Ovary (tissue), 9 donors: ENCODE data around the gene SLCO2B1. TPM values are rescaled to one million over a fixed set of nuclear protein-coding genes. Genes with fewer than 3 reads are reported as not detected.

Source experiments
- DNase-seq, 5 donors: peaks; one replicate each; pipeline ENCODE4 v3.0.0-alpha.2; 2019 to 2020
- H3K27ac ChIP-seq, 2 donors: fragments of 200-600 bp; one replicate each; pipeline versions ENCODE4 v1.5.1 to v1.8.0; 2019 to 2022
- H3K27me3 ChIP-seq: fragments of 200-600 bp; one replicate; pipeline ENCODE4 v1.8.0; 2022
- H3K36me3 ChIP-seq: fragments of 200-600 bp; sonication (generic); one replicate; pipeline ENCODE4 v1.5.1; 2019
- H3K4me1 ChIP-seq: one replicate; pipeline ENCODE4 v1.8.1; 2013; ENCODE audit warnings: mild to moderate bottlenecking, moderate library complexity; ENCODE audit not compliant: insufficient read depth
- H3K4me3 ChIP-seq: fragments of 200-600 bp; sonication (generic); one replicate; pipeline ENCODE4 v1.5.1; 2017
- H3K9me3 ChIP-seq, 2 donors: fragments of 200-600 bp in 1 of 2; sonication (generic) in 1 of 2; one replicate each; pipeline versions ENCODE4 v1.5.1 to v1.8.1; 2013 to 2019; ENCODE audit warnings: mild to moderate bottlenecking in 1 of 2, moderate library complexity in 1 of 2
- CTCF ChIP-seq, 3 donors: fragments of 450-650 bp in 2 of 3; fragments of 200-600 bp in 1 of 3; IDR thresholded peaks; one replicate each; pipeline versions ENCODE4 v1.5.1 to v1.8.0; 2016 to 2022; ENCODE audit warnings: antibody characterized with exemption in 3 of 3, mild to moderate bottlenecking in 1 of 3
- EP300 ChIP-seq: sonication (generic); formaldehyde crosslinking; IDR thresholded peaks from one replicate; pipeline ENCODE4 v1.6.1; 2017; ENCODE audit warnings: antibody characterized with exemption
- POLR2A ChIP-seq: fragments of 450-650 bp; IDR thresholded peaks from one replicate; pipeline ENCODE4 v1.6.1; 2017; ENCODE audit warnings: antibody characterized with exemption, mild to moderate bottlenecking, moderate library complexity
- WGBS, 3 donors: extraction: QIAGEN DNeasy Blood & Tissue Kit in 1 of 3; methylation state at CpG; one replicate each; pipeline versions ENCODE4 v1.1.5 to v1.1.7; 2013 to 2017; 5-methylcytosine and 5-hydroxymethylcytosine counted together
- intact Hi-C, 4 donors: fragments of 100-400 bp; cut with DNase I; formaldehyde crosslinking; loops; one replicate each; pipeline versions ENCODE4 v1.11.0 to v1.15.1; 2022 to 2023
- polyA plus RNA-seq, 2 donors: library from polyadenylated mRNA; stranded (reverse); fragments of 200-250 nt in 1 of 2; fragments of 350-450 nt in 1 of 2; fragmentation: Illumina TruSeq in 1 of 2; extraction: RNeasy Lipid Tissue Mini Kit (QIAGEN cat#74804) in 1 of 2; gene quantifications; one replicate each; pipeline ENCODE4 v1.2.3, GENCODE V29; 2013 to 2014
- total RNA-seq, 7 donors: library from RNA; depleted of rRNA in 2 of 7; stranded (reverse); fragments of >200 nt in 2 of 7; fragmentation: NEBNext Ultra II Directional in 3 of 7; extraction: Animal tissue kit (Norgen Biotek cat#: 25700) in 3 of 7; gene quantifications; one replicate each; pipeline versions ENCODE4 v1.1.0 to v1.2.4, GENCODE V29; 2016 to 2023
- donor health status: DM: no; HTN: no; CAD: no; lungs with moderate emphysema.
- donor health status: DM: no; HTN: no; CAD: no.
- donor health status: Bipolar disorder and iron deficiency.
- donor health status: DM: yes; HTN: yes; CAD: no.
- donor health status: DM: no; HTN: no; CAD: no.
- donor health status: DM: yes; HTN: yes; CAD: no.

The SLCO2B1 gene
- total and polyA plus RNA-seq, 9 donors = 12.6 to 79.4 (median 21.8) TPM

GRCh38 chr11:75200051-75200450 is 49.1 kb downstream of the SLCO2B1 start:
- Histone ChIP-seq H3K36me3 (no peaks in the 10 kb centered on the region), H3K4me1 (no peaks in the 10 kb centered on the region), H3K27ac (no peak overlapping the region), H3K4me3 (no peak overlapping the region), H3K27me3 (no peaks in the 10 kb centered on the region), H3K9me3 (no peaks in the 10 kb centered on the region)
- TF ChIP-seq EP300 = no peak
- no peak for TF ChIP-seq POLR2A
- TF ChIP-seq CTCF (IDR thresholded peaks at IDR 0.05) = no peak
- DNase-seq = peak in 2 of 5 donors; percentile 19 to 70
- intact Hi-C loops = loop anchor here in 2 of 4 donors (5.0 kb wide), 2 partner anchors 48 to 58 kb away; partner anchors contain the start of gene SLCO2B1 (in 1 of the 2)
- 9 to 19% (median 9%) methylated on average over 10 of the region's 10 CpGs for WGBS, 3 donors

GRCh38 chr11:75200531-75200930 is 49.6 kb downstream of the SLCO2B1 start:
- H3K9me3 ChIP-seq = no peaks in the 10 kb centered on the region
- no peaks in the 10 kb centered on the region for H3K27me3 ChIP-seq
- no peaks in the 10 kb centered on the region for H3K36me3 ChIP-seq
- H3K4me1 ChIP-seq = no peaks in the 10 kb centered on the region
- TF ChIP-seq CTCF (IDR thresholded peaks at IDR 0.05) = no peak
- TF ChIP-seq EP300 = no peak
- no peak for TF ChIP-seq POLR2A
- intact Hi-C loops = loop anchor here in 2 of 4 donors (5.0 kb wide), 2 partner anchors 48 to 58 kb away; partner anchors contain the start of gene SLCO2B1 (in 1 of the 2)
- no peak overlapping the region for H3K27ac ChIP-seq
- no peak for DNase-seq
- no peak overlapping the region for H3K4me3 ChIP-seq
- WGBS, 3 donors = 92 to 97% (median 96%) methylated on average over 2 of the region's 2 CpGs

- TF ChIP-seq EP300 = no peak
- TF ChIP-seq CTCF (IDR thresholded peaks at IDR 0.05) = no peak
- TF ChIP-seq POLR2A = no peak
- Histone ChIP-seq H3K27ac (no peak overlapping the region), H3K4me3 (no peak overlapping the region), H3K36me3 (no peaks in the 10 kb centered on the region), H3K27me3 (no peaks in the 10 kb centered on the region), H3K9me3 (no peaks in the 10 kb centered on the region), H3K4me1 (no peaks in the 10 kb centered on the region)
- WGBS, 3 donors = 80 to 91% (median 83%) methylated on average over 3 of the region's 3 CpGs
- intact Hi-C loops = loop anchor here in 2 of 4 donors (5.0 kb wide), 2 partner anchors 49 to 59 kb away; partner anchors contain the start of gene SLCO2B1 (in 1 of the 2)
- no peak for DNase-seq
Measured at GRCh38 chr11:75201771-75202170, 50.9 kb downstream of the SLCO2B1 start.

- no peaks in the 10 kb centered on the region for H3K9me3 ChIP-seq
- no peak for DNase-seq
- no peaks in the 10 kb centered on the region for H3K36me3 ChIP-seq
- 91 to 94% (median 91%) methylated on average over 6 of the region's 6 CpGs for WGBS, 3 donors
- H3K27ac ChIP-seq = no peak overlapping the region
- H3K4me3 ChIP-seq = no peak overlapping the region
- H3K27me3 ChIP-seq = no peaks in the 10 kb centered on the region
- no peaks in the 10 kb centered on the region for H3K4me1 ChIP-seq
- intact Hi-C loops = loop anchor here in 2 of 4 donors (5.0 kb wide), 2 partner anchors 50 to 60 kb away; partner anchors contain the start of gene SLCO2B1 (in 1 of the 2)
- TF ChIP-seq CTCF (IDR thresholded peaks at IDR 0.05) (no peak), EP300 (no peak)
Measured at GRCh38 chr11:75202195-75202594, 51.3 kb downstream of the SLCO2B1 start.
